GM21390 (cell line): Measurements from ENCODE around the gene PSD2.

Experiments used
- ATAC-seq: cut with Tn5 transposase; IDR thresholded peaks from one replicate; pipeline ENCODE4 v1.9.1; 2021; ENCODE audit not compliant: unreplicated experiment

The PSD2 gene

GRCh38 chr5:139835656-139836055, 40.0 kb downstream of the PSD2 start:
- no peak for ATAC-seq

GRCh38 chr5:139836469-139837208, 41.0 kb downstream of the PSD2 start:
- ATAC-seq = no peak

GRCh38 chr5:139837711-139838380, 42.2 kb downstream of the PSD2 start:
- ATAC-seq = no peak

- no peak for ATAC-seq
Measured at GRCh38 chr5:139838381-139839197, 43.0 kb downstream of the PSD2 start.

GRCh38 chr5:139839232-139839815, 43.7 kb downstream of the PSD2 start:
- ATAC-seq = no peak

- ATAC-seq = no peak
Measured at GRCh38 chr5:139839918-139840317, 44.3 kb downstream of the PSD2 start.

GRCh38 chr5:139841549-139841948, 45.9 kb downstream of the PSD2 start:
- no peak for ATAC-seq

- no peak for ATAC-seq
Measured at GRCh38 chr5:139842321-139842720, 46.7 kb downstream of the PSD2 start.

GRCh38 chr5:139843991-139844390, 48.4 kb downstream of the PSD2 start:
- no peak for ATAC-seq

- no peak for ATAC-seq
Measured at GRCh38 chr5:139844472-139845145, 49.0 kb downstream of the PSD2 start.

GRCh38 chr5:139845846-139846681, 50.5 kb downstream of the PSD2 start:
- ATAC-seq = no peak

- no peak for ATAC-seq
Measured at GRCh38 chr5:139847091-139847490, 51.5 kb downstream of the PSD2 start.

- ATAC-seq = peak; percentile 71
Measured at GRCh38 chr5:139847790-139848507, 52.3 kb downstream of the PSD2 start.

- peak; percentile 13 for ATAC-seq
Measured at GRCh38 chr5:139848508-139849100, 53.0 kb downstream of the PSD2 start.

- no peak for ATAC-seq
Measured at GRCh38 chr5:139849501-139849900, 53.9 kb downstream of the PSD2 start.

- ATAC-seq = no peak
Measured at GRCh38 chr5:139849942-139850341, 54.3 kb downstream of the PSD2 start.

- no peak for ATAC-seq
Measured at GRCh38 chr5:139850423-139851016, 54.9 kb downstream of the PSD2 start.

GRCh38 chr5:139851558-139851957, 56.0 kb downstream of the PSD2 start:
- no peak for ATAC-seq
